Common myeloid progenitor, CD34-positive (primary cell): ENCODE measurements around the gene PADI3.

Experiments
- CTCF ChIA-PET: fragments of 350-600 bp; sonication (Branson Sonifier 250); formaldehyde crosslinking; loops from one replicate; lab custom pipeline; 2021; ENCODE audit warnings: antibody characterized with exemption; lab: Charles Lee
- POLR2A ChIA-PET: fragments of 350-600 bp; sonication (Branson Sonifier 250); formaldehyde crosslinking; loops from one replicate; lab custom pipeline; 2021; ENCODE audit warnings: antibody characterized with exemption; lab: Charles Lee
- DNase-seq, 3 donors: peaks; one replicate each; pipeline versions ENCODE4 v3.0.0 to v3.0.0-alpha.2; 2013
- H3K27ac ChIP-seq, 2 experiments: 1 replicate in 1 of 2; 2 replicates in 1 of 2; pipeline ENCODE4 v1.7.0; 2013; ENCODE audit warnings: inconsistent platforms in 2 of 2, low read length in 2 of 2, mild to moderate bottlenecking in 2 of 2, low read depth in 1 of 2, moderate library complexity in 1 of 2; ENCODE audit not compliant: severe bottlenecking in 2 of 2, insufficient read depth in 1 of 2, poor library complexity in 1 of 2
- H3K27me3 ChIP-seq, 5 experiments: replicated peaks in 2 of 5; 1 replicate in 3 of 5; 2 replicates in 2 of 5; pipeline versions ENCODE4 v1.6.1 to v1.7.0; 2013; ENCODE audit warnings: low read length in 4 of 5, mild to moderate bottlenecking in 2 of 5, moderate library complexity in 2 of 5, inconsistent platforms in 1 of 5; ENCODE audit not compliant: insufficient read depth in 5 of 5, control insufficient read depth in 4 of 5
- H3K36me3 ChIP-seq, 4 experiments: 1 replicate in 2 of 4; 2 replicates in 2 of 4; pipeline versions ENCODE4 v1.6.1 to v1.7.0; 2013; ENCODE audit warnings: low read length in 3 of 4, control low read depth in 1 of 4, mild to moderate bottlenecking in 1 of 4; ENCODE audit not compliant: control insufficient read depth in 4 of 4, insufficient read depth in 4 of 4
- H3K4me1 ChIP-seq, 4 experiments: 1 replicate in 3 of 4; 2 replicates in 1 of 4; pipeline versions ENCODE4 v1.6.1 to v1.7.1; 2013; ENCODE audit warnings: low read length in 3 of 4, mild to moderate bottlenecking in 3 of 4, control low read depth in 1 of 4, inconsistent platforms in 1 of 4, moderate library complexity in 1 of 4; ENCODE audit not compliant: control insufficient read depth in 4 of 4, insufficient read depth in 4 of 4; ENCODE audit errors: control extremely low read depth in 1 of 4
- H3K4me3 ChIP-seq, 7 experiments: 1 replicate in 4 of 7; 2 replicates in 3 of 7; pipeline versions ENCODE4 v1.5.1 to v1.7.0; 2013; ENCODE audit warnings: mild to moderate bottlenecking in 7 of 7, low read length in 6 of 7, moderate library complexity in 6 of 7, inconsistent platforms in 2 of 7, low read depth in 2 of 7, control low read depth in 1 of 7; ENCODE audit not compliant: insufficient read depth in 4 of 7, control insufficient read depth in 1 of 7; ENCODE audit errors: extremely low read depth in 1 of 7
- H3K9me3 ChIP-seq, 5 experiments: 1 replicate in 4 of 5; 2 replicates in 1 of 5; pipeline versions ENCODE4 v1.6.1 to v1.7.1; 2013; ENCODE audit warnings: low read length in 4 of 5, mild to moderate bottlenecking in 2 of 5, inconsistent platforms in 1 of 5, low read depth in 1 of 5, moderate library complexity in 1 of 5; ENCODE audit not compliant: control insufficient read depth in 4 of 5, insufficient read depth in 2 of 5; ENCODE audit errors: control extremely low read depth in 1 of 5
- WGBS: methylation state at CpG from one replicate; pipeline ENCODE4 v1.1.5; 2013; ENCODE audit not compliant: insufficient coverage; 5-methylcytosine and 5-hydroxymethylcytosine counted together

PADI3 gene

DNA sequence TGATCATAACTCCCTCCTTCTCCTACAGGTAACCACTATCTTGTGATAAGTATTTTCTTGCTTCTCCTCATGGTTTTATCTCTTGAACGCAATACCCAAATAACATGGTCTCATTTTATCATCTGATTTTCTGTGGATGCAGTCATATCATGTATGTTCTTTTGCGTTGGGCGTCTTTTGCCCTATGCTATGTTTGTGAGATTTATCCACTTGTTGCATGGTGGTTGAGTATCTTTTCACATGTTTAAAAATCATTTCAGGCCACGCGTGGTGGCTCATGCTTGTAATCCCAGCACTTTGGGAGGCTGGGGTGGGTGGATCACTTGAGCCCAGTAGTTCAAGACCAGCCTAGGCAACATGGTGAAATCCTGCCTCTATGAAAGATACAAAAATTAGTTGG is 15.6 kb downstream of the PADI3 start:
- no peak for DNase-seq
- Histone ChIP-seq H3K27ac (no peak overlapping the region), H3K4me3 (no peak overlapping the region), H3K4me1 (no peaks in the 10 kb centered on the region), H3K9me3 (no peaks in the 10 kb centered on the region), H3K36me3 (no peaks in the 10 kb centered on the region), H3K27me3 (no peaks in the 10 kb centered on the region)
- no CpG with 5 or more reads among the region's 5 CpGs for WGBS
- ChIA-PET POLR2A (no interaction called here), CTCF (interaction anchor here (0.7 to 7.2 kb wide), 3 partner anchors 10 to 19 kb away, joined by 4 to 54 read pairs (median 6); no protein-coding TSS in a partner anchor)

DNA sequence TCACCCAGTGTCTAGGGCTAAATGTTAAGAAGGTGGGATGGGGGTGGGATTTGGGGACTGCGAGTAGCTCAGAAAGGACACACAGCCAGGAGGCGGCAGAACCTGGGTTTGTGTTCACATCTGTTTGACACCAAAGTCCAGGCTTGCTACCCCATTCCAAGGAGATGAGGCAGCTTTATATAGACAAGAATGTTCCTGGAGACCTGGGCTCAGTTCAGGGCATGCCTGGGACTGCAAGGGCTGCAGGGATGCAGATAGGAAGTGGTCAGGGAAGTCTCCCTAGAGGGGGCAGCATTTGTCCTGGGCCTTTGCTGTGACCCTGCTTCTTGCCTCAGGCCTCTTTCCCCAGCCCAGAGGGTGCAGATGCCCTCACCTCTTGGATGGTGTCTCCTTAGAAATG is 16.3 kb downstream of the PADI3 start:
- Histone ChIP-seq H3K36me3 (no peaks in the 10 kb centered on the region), H3K27me3 (no peaks in the 10 kb centered on the region), H3K9me3 (no peaks in the 10 kb centered on the region), H3K4me3 (no peak overlapping the region), H3K27ac (no peak overlapping the region), H3K4me1 (no peaks in the 10 kb centered on the region)
- DNase-seq = no peak
- ChIA-PET CTCF (interaction anchor here (1.7 kb wide), 1 partner anchor 12 kb away, joined by 6 read pairs; no protein-coding TSS in a partner anchor), POLR2A (interaction anchor here (0.6 kb wide), 1 partner anchor 1075 kb away, joined by 4 read pairs; no protein-coding TSS in a partner anchor)
- no CpG with 5 or more reads among the region's 2 CpGs for WGBS

DNA sequence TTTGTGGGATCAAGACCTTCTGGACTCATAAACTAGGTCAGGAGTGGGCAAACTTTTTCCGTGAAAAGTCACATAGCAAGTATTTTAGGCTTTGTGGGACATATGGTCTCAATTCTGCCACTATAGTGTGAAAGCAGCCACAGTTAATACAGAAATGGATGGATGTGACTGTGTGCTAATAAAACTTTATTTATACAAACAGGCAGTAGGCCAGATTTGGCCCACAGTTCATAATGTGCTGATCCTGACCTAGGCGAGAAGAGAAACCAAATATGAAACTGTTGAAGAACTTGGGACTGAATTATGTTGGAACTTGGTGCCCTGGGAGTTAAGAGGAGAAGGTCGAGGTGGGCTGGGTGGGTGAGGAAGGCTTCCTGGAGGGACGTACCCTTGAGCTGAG is 17.1 kb downstream of the PADI3 start:
- no peaks in the 10 kb centered on the region for H3K27me3 ChIP-seq
- no peak overlapping the region for H3K27ac ChIP-seq
- CTCF ChIA-PET = interaction anchor here (1.2 to 2.2 kb wide), 2 partner anchors 9 to 140 kb away, joined by 3 to 5 read pairs; no protein-coding TSS in a partner anchor
- H3K4me3 ChIP-seq = no peak overlapping the region
- no peaks in the 10 kb centered on the region for H3K36me3 ChIP-seq
- POLR2A ChIA-PET = interaction anchor here (0.6 kb wide), 1 partner anchor 13 kb away, joined by 3 read pairs; no protein-coding TSS in a partner anchor
- 98% methylated on average over 4 of the region's 4 CpGs for WGBS
- H3K4me1 ChIP-seq = no peaks in the 10 kb centered on the region
- H3K9me3 ChIP-seq = no peaks in the 10 kb centered on the region
- DNase-seq = no peak

DNA sequence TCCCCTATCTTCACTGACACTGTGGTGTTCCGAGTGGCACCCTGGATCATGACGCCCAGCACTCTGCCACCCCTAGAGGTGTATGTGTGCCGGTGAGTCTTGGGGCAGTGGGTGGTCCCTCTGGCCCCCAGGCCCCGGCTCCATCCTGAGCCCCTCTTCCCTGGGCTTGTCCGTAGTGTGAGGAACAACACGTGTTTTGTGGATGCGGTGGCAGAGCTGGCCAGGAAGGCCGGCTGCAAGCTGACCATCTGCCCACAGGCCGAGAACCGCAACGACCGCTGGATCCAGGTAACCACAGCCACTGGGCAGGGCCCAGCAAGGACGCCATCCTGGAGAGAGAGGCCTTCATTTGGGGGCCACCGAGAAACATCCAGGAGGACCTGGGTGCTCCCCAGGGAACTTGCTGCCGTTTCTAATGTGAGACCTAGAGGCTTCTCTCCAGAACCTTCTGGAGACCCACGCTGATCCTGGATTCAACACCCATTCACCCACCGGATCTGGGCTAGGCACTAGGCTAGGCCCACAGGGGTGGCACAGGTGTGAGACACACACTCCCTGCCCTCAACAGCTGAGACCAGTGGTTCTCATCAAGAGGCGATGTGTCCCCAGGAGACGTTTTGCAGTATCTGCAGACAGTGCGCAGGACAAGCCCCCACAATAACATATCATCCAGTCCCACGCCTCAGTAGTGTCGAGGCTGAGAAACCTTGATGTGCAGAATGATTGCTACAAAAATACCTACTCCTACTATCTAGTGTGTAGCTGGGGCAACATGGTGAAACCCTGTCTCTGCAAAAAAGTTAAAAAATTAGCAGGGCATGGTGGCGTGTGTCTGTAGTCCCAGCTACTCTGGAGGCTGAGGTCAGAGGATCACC is 22.2 kb downstream of the PADI3 start:
- Histone ChIP-seq H3K4me3 (no peak overlapping the region), H3K9me3 (no peaks in the 10 kb centered on the region), H3K27me3 (no peaks in the 10 kb centered on the region), H3K36me3 (no peaks in the 10 kb centered on the region), H3K27ac (no peak overlapping the region), H3K4me1 (peaks cover 0 to 13% (median 1%) of the 10 kb centered on the region in 4 experiments)
- ChIA-PET POLR2A (interaction anchor here (0.8 kb wide), 1 partner anchor 65 kb away, joined by 5 read pairs; no protein-coding TSS in a partner anchor), CTCF (interaction anchor here (0.9 to 1.4 kb wide), 8 partner anchors 9 to 145 kb away, joined by 3 to 8 read pairs (median 4); no protein-coding TSS in a partner anchor)
- no peak for DNase-seq
- WGBS = 95% methylated on average over 19 of the region's 23 CpGs

DNA sequence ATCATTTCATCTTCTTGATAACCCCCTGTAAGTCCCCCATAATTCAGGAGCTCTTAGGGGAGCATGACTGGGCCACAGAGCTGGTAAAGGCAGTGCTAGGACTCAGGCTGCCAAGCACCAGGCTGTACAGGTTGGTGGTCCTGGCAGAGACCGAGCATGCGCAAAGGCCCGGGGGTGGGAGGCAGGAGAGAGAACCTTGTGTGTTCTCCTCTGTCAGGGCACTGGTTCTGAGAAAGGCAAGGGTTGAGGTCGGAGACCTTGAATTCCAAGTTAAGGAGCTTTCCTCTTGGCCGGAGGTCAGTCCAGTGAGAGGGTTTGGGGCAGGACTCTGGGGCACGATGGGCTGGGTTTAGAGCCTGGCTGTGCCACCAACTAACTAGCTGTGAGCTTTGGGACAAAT is 23.2 kb downstream of the PADI3 start:
- CTCF ChIA-PET = interaction anchor here (0.9 to 5.8 kb wide), 9 partner anchors 11 to 212 kb away, joined by 3 to 54 read pairs (median 4); no protein-coding TSS in a partner anchor
- WGBS = 94% methylated on average over 4 of the region's 6 CpGs

DNA sequence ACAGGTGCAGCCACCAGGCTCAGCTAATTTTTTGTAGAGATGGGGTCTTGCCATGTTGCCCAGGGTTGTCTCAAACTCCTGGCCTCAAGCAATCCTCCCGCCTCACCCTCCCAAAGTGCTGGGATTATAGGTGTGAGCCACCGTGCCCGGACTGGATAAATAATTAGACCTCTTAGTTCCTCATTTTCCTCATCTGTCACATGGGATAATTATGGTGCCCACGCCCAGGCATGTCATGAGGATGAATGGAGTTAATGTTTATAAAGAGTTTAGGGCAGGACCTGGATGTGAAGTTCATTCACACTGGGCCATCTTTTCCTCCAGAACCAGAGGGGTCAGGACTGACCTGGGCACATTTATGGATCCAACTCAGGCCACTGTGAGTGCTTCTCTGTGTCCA is 23.7 kb downstream of the PADI3 start:
- WGBS = 100% methylated on average over 1 of the region's 4 CpGs
- peaks cover 0 to 27% (median 13%) of the 10 kb centered on the region in 4 experiments for H3K4me1 ChIP-seq
- ChIA-PET CTCF (interaction anchor here (1.0 to 5.8 kb wide), 9 partner anchors 12 to 212 kb away, joined by 3 to 54 read pairs (median 4); no protein-coding TSS in a partner anchor), POLR2A (no interaction called here)
- H3K9me3 ChIP-seq = no peaks in the 10 kb centered on the region
- H3K27me3 ChIP-seq = no peaks in the 10 kb centered on the region
- no peaks in the 10 kb centered on the region for H3K36me3 ChIP-seq
- no peak for DNase-seq
- no peak overlapping the region for H3K4me3 ChIP-seq
- H3K27ac ChIP-seq = no peak overlapping the region

More for the DNA sequence above, 23.2 kb downstream of the PADI3 start:
- Histone ChIP-seq H3K9me3 (no peaks in the 10 kb centered on the region), H3K4me3 (no peak overlapping the region), H3K27ac (no peak overlapping the region), H3K4me1 (peaks cover 0 to 22% (median 9%) of the 10 kb centered on the region in 4 experiments), H3K36me3 (no peaks in the 10 kb centered on the region), H3K27me3 (no peaks in the 10 kb centered on the region)
- POLR2A ChIA-PET = interaction anchor here (0.7 kb wide), 1 partner anchor 144 kb away, joined by 3 read pairs; no protein-coding TSS in a partner anchor
- no peak for DNase-seq
